H9 (cell line): ENCODE data around the gene GRID1. TPM values are rescaled to one million over a fixed set of nuclear protein-coding genes. Genes with fewer than 3 reads are reported as not detected.

Experiments
- DNase-seq: peaks from one replicate; pipeline ENCODE4 v3.0.0-alpha.2; 2017
- H2AFZ ChIP-seq: one replicate; pipeline ENCODE4 v1.6.1; 2013; ENCODE audit warnings: mild to moderate bottlenecking, low read length, control low read depth, moderate library complexity
- H2AK5ac ChIP-seq: 2 replicates; pipeline ENCODE4 v1.6.1; 2013; ENCODE audit warnings: low read length, control low read depth, mixed read lengths; ENCODE audit not compliant: insufficient read length
- H2BK120ac ChIP-seq: one replicate; pipeline ENCODE4 v1.6.1; 2013; ENCODE audit warnings: low read depth, mild to moderate bottlenecking, low read length, control low read depth, inconsistent platforms; ENCODE audit not compliant: poor library complexity, severe bottlenecking
- H2BK12ac ChIP-seq: 2 replicates; pipeline ENCODE4 v1.6.1; 2013; ENCODE audit warnings: low read length, control low read depth, mixed read lengths, low read depth; ENCODE audit not compliant: insufficient read length
- H2BK15ac ChIP-seq: 2 replicates; pipeline ENCODE4 v1.6.1; 2013; ENCODE audit warnings: low read depth, low read length, control low read depth
- H2BK20ac ChIP-seq: one replicate; pipeline ENCODE4 v1.6.1; 2013; ENCODE audit warnings: low read depth, mild to moderate bottlenecking, low read length, control low read depth, inconsistent platforms; ENCODE audit not compliant: poor library complexity, severe bottlenecking
- H2BK5ac ChIP-seq: 2 replicates; pipeline ENCODE4 v1.6.1; 2013; ENCODE audit warnings: low read length, control low read depth, mixed read lengths; ENCODE audit not compliant: insufficient read length
- H3K14ac ChIP-seq: 2 replicates; pipeline ENCODE4 v1.6.1; 2013; ENCODE audit warnings: low read length, control low read depth; ENCODE audit not compliant: insufficient read depth
- H3K18ac ChIP-seq: 2 replicates; pipeline ENCODE4 v1.6.1; 2013; ENCODE audit warnings: low read depth, mild to moderate bottlenecking, mixed read lengths, low read length, control low read depth; ENCODE audit not compliant: insufficient read length
- H3K23ac ChIP-seq: 2 replicates; pipeline ENCODE4 v1.6.1; 2013; ENCODE audit warnings: low read length, control low read depth, mixed read lengths, low read depth; ENCODE audit not compliant: insufficient read length
- H3K23me2 ChIP-seq: 2 replicates; pipeline ENCODE4 v1.6.1; 2013; ENCODE audit warnings: low read depth, mild to moderate bottlenecking, mixed read lengths, low read length, control low read depth; ENCODE audit not compliant: insufficient read length, poor library complexity, severe bottlenecking
- H3K27ac ChIP-seq: 2 replicates; pipeline ENCODE4 v1.5.1; 2013; ENCODE audit warnings: low read length, control low read depth, mixed read lengths, low read depth; ENCODE audit not compliant: insufficient read length
- H3K27me3 ChIP-seq: 2 replicates; pipeline ENCODE4 v1.6.1; 2013; ENCODE audit warnings: low read length, control low read depth, inconsistent platforms; ENCODE audit not compliant: insufficient read depth
- H3K4ac ChIP-seq: 2 replicates; pipeline ENCODE4 v1.6.1; 2013; ENCODE audit warnings: low read depth, mild to moderate bottlenecking, control low read depth, inconsistent platforms, low read length, moderate library complexity
- H3K4me1 ChIP-seq: 2 replicates; pipeline ENCODE4 v1.6.1; 2013; ENCODE audit warnings: low read length, control low read depth, inconsistent platforms; ENCODE audit not compliant: insufficient read depth
- H3K4me2 ChIP-seq: 2 replicates; pipeline ENCODE4 v1.6.1; 2013; ENCODE audit warnings: low read length, control low read depth, mixed read lengths; ENCODE audit not compliant: insufficient read length, insufficient read depth
- H3K56ac ChIP-seq: 2 replicates; pipeline ENCODE4 v1.6.1; 2013; ENCODE audit warnings: low read depth, mild to moderate bottlenecking, mixed read lengths, low read length, control low read depth; ENCODE audit not compliant: insufficient read length
- H3K79me1 ChIP-seq: 2 replicates; pipeline ENCODE4 v1.6.1; 2013; ENCODE audit warnings: low read depth, mild to moderate bottlenecking, moderate library complexity, low read length, control low read depth, inconsistent platforms; ENCODE audit not compliant: insufficient read depth, poor library complexity, severe bottlenecking
- H3K79me2 ChIP-seq: 2 replicates; pipeline ENCODE4 v1.6.1; 2013; ENCODE audit warnings: low read length, control low read depth, inconsistent platforms; ENCODE audit not compliant: insufficient read depth
- H3K9ac ChIP-seq: 2 replicates; pipeline ENCODE4 v1.6.1; 2013; ENCODE audit warnings: low read length, control low read depth, mixed read lengths; ENCODE audit not compliant: insufficient read length; ENCODE audit errors: extremely low read depth
- H3K9me3 ChIP-seq: one replicate; pipeline ENCODE4 v1.6.1; 2013; ENCODE audit warnings: low read depth, low read length, inconsistent platforms; ENCODE audit not compliant: control insufficient read depth
- H3T11ph ChIP-seq: one replicate; pipeline ENCODE4 v1.6.1; 2013; ENCODE audit warnings: mild to moderate bottlenecking, low read length, control low read depth, inconsistent platforms
- H4K20me1 ChIP-seq: one replicate; pipeline ENCODE4 v1.6.1; 2013; ENCODE audit not compliant: control insufficient read depth, insufficient read length, insufficient read depth
- H4K5ac ChIP-seq: 2 replicates; pipeline ENCODE4 v1.6.1; 2013; ENCODE audit warnings: low read depth, mild to moderate bottlenecking, mixed read lengths, low read length, control low read depth; ENCODE audit not compliant: insufficient read length
- H4K8ac ChIP-seq: replicated peaks from 2 replicates; pipeline ENCODE4 v1.6.1; 2013; ENCODE audit warnings: low read length, control low read depth, mixed read lengths, low read depth; ENCODE audit not compliant: insufficient read length
- H4K91ac ChIP-seq: 2 replicates; pipeline ENCODE4 v1.6.1; 2013; ENCODE audit warnings: low read depth, mild to moderate bottlenecking, moderate library complexity, mixed read lengths, low read length, control low read depth; ENCODE audit not compliant: insufficient read length
- H3K27ac Mint-ChIP-seq, 3 experiments: 2 replicates in 2 of 3; 3 replicates in 1 of 3; pipeline ENCODE4 v1.8.0; 2020 to 2021; ENCODE audit warnings: mixed read lengths in 3 of 3, mild to moderate bottlenecking in 1 of 3, moderate library complexity in 1 of 3
- H3K27me3 Mint-ChIP-seq: 2 replicates; pipeline ENCODE4 v1.8.0; 2021; ENCODE audit warnings: low read depth, mild to moderate bottlenecking, moderate library complexity, mixed read lengths
- H3K36me3 Mint-ChIP-seq, 3 experiments: 2 replicates in 2 of 3; 3 replicates in 1 of 3; pipeline ENCODE4 v1.8.0; 2020 to 2021; ENCODE audit warnings: low read depth in 3 of 3, mixed read lengths in 3 of 3; ENCODE audit not compliant: insufficient read depth in 1 of 3
- H3K4me1 Mint-ChIP-seq, 2 experiments: 2 replicates each; pipeline ENCODE4 v1.8.0; 2020; ENCODE audit warnings: mixed read lengths in 2 of 2
- H3K4me3 Mint-ChIP-seq, 2 experiments: 2 replicates in 1 of 2; 3 replicates in 1 of 2; pipeline ENCODE4 v1.8.0; 2020 to 2021; ENCODE audit warnings: mild to moderate bottlenecking in 2 of 2, mixed read lengths in 2 of 2, moderate library complexity in 1 of 2
- H3K9me3 Mint-ChIP-seq, 2 experiments: 2 replicates in 1 of 2; 3 replicates in 1 of 2; pipeline ENCODE4 v1.8.0; 2020; ENCODE audit warnings: mild to moderate bottlenecking in 2 of 2, mixed read lengths in 2 of 2, moderate library complexity in 1 of 2
- CTCF ChIP-seq: fragments of 200-600 bp; sonication (generic); conservative IDR thresholded peaks from 3 replicates; pipeline ENCODE4 v1.8.0; 2021; ENCODE audit warnings: antibody characterized with exemption, mild to moderate bottlenecking
- WGBS: extraction: QIAGEN DNeasy Blood & Tissue Kit; methylation state at CpG from one replicate; pipeline ENCODE4 v1.1.7; 2013; ENCODE audit warnings: missing lambda C conversion rate, low lambda C conversion rate, mixed read lengths; ENCODE audit not compliant: insufficient read length; ENCODE audit errors: extremely low coverage; 5-methylcytosine and 5-hydroxymethylcytosine counted together
- total RNA-seq: library from RNA; stranded (reverse); gene quantifications from 2 replicates; pipeline ENCODE4 v1.2.1, GENCODE V29; 2021

Gene GRID1
- total RNA-seq, 1 experiment from 2014 or later, result 0.35 TPM

- Histone ChIP-seq H2AFZ (no peak overlapping the region), H3K9me3 (no peaks in the 10 kb centered on the region), H3K56ac (no peak overlapping the region), H3K14ac (no peak overlapping the region), H3K18ac (no peak overlapping the region), H4K5ac (no peak overlapping the region), H3K4me1 (peaks cover 3% of the 10 kb centered on the region; the same call in 1 of the 2 replicates), H2BK12ac (no peak overlapping the region), H2BK20ac (no peak overlapping the region), H3K27ac (no peak overlapping the region), H3K79me2 (no peaks in the 10 kb centered on the region), H2BK5ac (no peak overlapping the region), H3K4ac (no peak overlapping the region), H4K91ac (no peak overlapping the region), H3K4me2 (no peak overlapping the region), H4K8ac (no peak overlapping the region), H3K27me3 (no peaks in the 10 kb centered on the region), H2BK15ac (no peak overlapping the region), H3K23ac (no peak overlapping the region), H3K23me2 (no peaks in the 10 kb centered on the region), H3K79me1 (no peaks in the 10 kb centered on the region), H3T11ph (no peak overlapping the region), H3K9ac (no peak overlapping the region), H4K20me1 (no peaks in the 10 kb centered on the region), H2AK5ac (no peak overlapping the region), H2BK120ac (no peak overlapping the region)
- WGBS, result no CpG with 5 or more reads among the region's 3 CpGs
- no peaks in the 10 kb centered on the region for H3K9me3 Mint-ChIP-seq
- H3K27me3 Mint-ChIP-seq, result no peaks in the 10 kb centered on the region; the same call in none of the 2 replicates
- H3K27ac Mint-ChIP-seq, result no peak overlapping the region
- no peak for TF ChIP-seq CTCF
- H3K36me3 Mint-ChIP-seq, result no peaks in the 10 kb centered on the region
- H3K4me3 Mint-ChIP-seq, result no peak overlapping the region
- no peak for DNase-seq
- peaks cover 11 to 17% of the 10 kb centered on the region in 2 experiments for H3K4me1 Mint-ChIP-seq
These were observed 448.2 kb downstream of the GRID1 start for GRCh38 chr10:85918371-85918770.
